NCI-H2081 treated with DMSO at 0.1 percent for 48 hours (cell line): ENCODE measurements around the gene TTC28.

Source experiments
- DNase-seq: peaks from one replicate; lab custom pipeline; 2025; lab: John Stamatoyannopoulos, UW

Gene TTC28

GRCh38 chr22:28440592-28441390 lies 238.8 kb downstream of the TTC28 start:
- no peak for DNase-seq

DNA sequence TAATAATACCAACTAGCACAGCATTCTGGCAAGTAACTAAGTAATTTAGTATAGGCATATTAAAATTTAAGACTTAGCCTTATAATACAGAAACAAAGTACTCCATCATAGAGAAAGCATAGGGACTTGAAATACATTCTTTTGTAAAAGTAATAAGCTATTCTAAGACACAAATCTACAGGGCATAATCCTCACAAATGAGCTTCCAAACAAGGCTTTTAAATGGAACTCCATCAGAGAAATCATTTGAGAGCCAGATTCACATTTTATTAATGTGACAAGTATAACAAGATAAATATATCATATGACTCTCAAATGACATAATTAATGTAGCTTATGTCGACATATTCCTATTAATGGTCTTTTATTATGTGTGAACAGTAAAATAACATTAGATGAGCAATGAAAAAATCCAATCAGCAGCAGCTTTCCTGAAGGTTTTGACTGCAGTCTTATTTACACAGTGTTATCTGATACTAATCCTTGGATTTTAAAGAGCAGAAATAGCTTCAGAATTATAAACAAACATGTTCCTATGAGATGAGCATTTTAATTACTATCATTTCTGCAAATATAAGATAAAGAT lies 241.4 kb downstream of the TTC28 start:
- DNase-seq = no peak

DNA sequence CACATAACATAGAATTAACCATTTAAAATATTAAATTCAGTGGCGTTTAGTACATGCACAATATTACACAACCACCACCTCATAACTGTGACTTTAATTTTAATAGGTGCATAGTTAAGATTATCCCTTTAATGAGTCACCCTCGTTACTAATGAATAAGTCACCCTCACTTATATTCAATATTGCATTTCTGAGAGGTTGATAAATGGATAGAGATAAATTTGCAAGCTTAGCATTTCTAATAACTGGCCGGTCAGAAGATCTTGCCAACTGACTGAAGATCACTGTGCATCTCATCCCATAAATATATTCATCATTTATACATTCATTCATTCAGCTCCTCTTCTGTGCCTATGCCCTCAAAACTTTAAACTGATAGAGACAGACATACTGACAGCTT lies 243.7 kb downstream of the TTC28 start:
- DNase-seq = no peak

DNA sequence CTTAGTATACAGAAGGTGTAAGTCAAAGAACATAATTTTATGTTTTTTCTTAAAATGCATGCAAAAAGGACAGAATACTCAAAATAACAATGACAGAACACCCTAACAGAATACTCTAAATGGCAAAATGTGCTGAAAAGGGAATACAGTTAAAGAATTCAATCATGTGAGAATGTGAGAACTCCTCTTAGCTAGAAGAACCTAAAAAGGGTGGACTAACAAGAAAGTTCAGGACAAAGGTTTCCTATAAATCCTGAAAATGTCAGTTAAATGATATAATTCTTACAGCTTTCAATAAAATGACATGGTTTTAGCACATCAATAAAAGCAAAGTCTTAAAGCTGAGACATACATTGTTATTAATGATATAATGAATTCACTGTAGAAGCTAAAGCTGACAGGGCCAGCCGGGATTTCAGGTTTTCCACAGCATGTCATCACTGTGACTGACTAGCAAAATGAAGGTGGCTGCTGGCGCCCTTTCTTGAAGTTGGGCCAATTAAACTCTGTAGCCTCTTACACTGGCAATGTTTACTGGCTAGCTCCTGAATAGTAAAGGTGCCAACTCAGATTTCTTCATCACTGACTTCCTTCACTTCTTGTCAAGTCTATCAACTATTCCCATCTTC lies 244.4 kb downstream of the TTC28 start:
- DNase-seq = no peak

- DNase-seq = no peak
These were observed 249.1 kb downstream of the TTC28 start for GRCh38 chr22:28430466-28431025.

- no peak for DNase-seq
These were observed 249.9 kb downstream of the TTC28 start for GRCh38 chr22:28429711-28430110.

- DNase-seq = no peak
These were observed 251.4 kb downstream of the TTC28 start for GRCh38 chr22:28428271-28428670.

DNA sequence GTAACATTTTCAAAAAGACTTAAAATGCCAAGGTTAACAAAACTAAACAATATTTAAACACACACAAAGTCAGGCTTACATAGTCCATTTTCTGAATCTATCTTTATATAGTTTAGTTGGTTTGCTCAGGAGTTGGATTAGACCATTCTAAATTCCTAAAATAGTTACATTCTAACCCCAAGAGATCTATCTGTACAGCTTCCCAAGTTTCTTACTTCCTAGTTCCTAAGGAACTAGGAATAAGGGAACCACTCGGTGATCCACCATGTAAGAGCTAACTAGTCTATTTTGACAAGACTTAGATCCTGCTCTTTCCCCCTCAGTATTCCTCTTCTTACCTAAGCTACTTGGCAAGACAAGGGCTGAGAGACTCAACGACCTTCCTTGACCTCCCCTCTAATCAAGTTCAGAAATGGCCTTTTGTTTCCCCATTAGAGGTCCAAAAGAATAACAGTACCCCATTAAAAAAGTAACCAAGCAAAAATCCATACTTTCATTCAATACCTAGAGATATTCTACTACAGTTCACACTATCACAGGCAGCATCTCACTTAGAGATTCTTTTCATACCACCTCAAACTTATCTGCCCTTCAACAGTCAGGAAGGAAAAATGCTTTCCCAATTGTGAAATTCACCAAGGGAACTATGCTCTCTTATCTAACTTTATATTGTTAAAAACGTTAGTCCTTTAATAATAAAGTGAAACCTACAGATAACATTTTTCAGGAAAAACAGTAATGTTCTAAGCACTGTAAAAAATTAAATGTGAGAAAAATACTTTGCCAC lies 253.1 kb downstream of the TTC28 start:
- no peak for DNase-seq

DNA sequence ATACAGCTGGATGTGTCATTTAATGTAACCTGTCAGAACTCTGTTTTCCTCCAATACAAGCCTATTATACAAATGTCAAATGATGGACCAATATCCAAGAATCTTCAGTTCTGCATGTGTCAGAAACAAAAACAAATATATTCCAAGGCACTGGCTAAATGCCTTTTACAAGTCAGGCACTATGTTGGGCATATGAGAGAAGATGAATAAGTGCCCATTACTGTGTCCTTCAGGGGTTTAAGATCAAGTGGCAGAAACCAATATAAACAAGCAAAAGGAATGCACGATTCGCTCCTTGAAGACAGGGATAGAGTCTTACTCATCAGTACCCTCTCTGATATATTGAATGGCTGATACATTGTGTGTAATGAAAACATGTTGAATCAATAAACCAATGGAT lies 254.4 kb downstream of the TTC28 start:
- no peak for DNase-seq

DNA sequence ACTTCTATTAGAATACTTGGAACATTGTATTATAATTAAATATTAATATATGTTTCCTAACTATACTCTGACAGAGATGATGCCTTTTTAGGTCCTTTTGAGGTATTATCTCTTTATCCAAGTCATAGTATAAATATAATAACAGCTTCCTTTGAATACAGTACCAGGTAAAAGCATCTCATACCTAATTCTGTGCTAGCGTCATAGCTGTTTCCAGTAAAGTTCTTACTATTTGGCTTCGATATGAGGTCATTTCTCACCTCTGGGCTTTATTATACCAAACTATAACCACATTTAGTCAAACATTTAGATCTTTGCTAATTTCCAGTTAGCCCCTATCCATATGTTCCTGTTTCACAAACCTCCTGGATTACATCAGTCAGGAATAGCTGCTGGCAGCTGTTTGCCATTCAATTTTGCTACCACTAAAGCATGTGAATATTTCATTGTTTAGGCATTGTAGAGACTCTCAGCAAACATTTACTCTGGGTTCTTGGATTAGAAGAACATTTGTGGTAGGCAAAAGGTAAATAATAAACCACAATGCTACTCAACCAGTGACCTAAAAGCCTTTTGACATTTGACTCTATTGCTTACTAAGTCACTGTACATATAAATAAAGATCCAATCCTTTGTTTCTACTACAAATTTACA lies 255.1 kb downstream of the TTC28 start:
- peak; percentile 57 for DNase-seq

DNA sequence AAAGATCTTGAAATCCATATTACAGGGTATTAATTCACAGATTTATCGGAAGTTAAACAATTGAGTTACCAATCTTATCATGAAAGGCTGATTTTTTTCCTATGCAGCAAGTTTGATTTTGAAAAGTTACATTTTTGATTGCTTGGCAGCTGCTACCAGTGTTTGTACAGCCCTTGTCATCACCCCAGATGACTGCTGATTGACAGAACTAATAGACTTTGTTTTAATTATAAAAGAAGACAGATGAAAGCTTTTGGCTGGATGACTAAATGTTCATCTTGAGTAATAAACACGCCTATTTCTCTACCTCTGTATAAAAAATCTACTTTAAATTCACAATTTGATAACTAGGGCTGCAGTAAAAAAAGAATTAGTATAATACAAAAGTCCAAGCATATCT lies 259.7 kb downstream of the TTC28 start:
- DNase-seq = no peak

GRCh38 chr22:28418008-28418407 lies 261.6 kb downstream of the TTC28 start:
- DNase-seq = no peak

GRCh38 chr22:28417431-28417830 lies 262.2 kb downstream of the TTC28 start:
- DNase-seq = no peak

DNA sequence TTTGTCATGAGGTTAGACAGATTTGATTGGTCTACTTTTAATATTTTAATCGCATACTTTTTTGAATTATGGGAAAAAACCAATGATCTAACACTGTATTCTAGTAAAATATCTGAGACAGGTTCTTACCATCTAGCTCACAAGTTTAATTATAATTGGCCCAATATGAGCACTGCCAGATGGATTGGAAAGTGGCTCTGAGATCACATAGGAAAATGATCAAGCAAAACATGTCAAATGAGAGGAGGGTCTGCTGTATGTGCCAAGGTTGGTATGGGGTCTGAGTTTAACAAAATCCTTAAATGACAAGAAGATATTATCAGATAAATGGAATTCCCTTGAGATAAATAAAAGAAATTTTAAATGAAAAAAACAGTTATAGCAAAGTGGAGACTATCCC lies 264.7 kb downstream of the TTC28 start:
- no peak for DNase-seq

GRCh38 chr22:28413612-28414399 lies 265.8 kb downstream of the TTC28 start:
- DNase-seq = no peak

DNA sequence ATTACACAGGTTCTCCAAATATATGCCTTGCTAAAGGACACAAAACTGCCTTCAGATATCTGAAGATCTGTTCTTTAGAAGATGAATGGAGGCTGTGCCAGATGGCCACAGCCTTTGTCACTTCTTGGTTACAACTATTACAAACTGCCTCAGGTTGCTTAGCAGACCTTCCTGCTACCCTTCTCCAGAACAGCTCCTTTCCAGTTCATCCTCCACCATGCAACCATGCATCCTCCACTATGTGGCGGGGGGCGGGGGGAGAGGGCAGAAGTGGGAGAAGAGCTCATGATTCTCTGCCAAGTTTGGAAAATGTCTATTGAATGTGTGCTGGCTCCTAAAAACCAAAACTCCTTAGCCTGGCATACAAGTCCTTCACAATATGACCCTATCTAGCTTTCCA lies 267.5 kb downstream of the TTC28 start:
- DNase-seq = no peak

GRCh38 chr22:28411125-28411524 lies 268.5 kb downstream of the TTC28 start:
- DNase-seq = no peak

DNA sequence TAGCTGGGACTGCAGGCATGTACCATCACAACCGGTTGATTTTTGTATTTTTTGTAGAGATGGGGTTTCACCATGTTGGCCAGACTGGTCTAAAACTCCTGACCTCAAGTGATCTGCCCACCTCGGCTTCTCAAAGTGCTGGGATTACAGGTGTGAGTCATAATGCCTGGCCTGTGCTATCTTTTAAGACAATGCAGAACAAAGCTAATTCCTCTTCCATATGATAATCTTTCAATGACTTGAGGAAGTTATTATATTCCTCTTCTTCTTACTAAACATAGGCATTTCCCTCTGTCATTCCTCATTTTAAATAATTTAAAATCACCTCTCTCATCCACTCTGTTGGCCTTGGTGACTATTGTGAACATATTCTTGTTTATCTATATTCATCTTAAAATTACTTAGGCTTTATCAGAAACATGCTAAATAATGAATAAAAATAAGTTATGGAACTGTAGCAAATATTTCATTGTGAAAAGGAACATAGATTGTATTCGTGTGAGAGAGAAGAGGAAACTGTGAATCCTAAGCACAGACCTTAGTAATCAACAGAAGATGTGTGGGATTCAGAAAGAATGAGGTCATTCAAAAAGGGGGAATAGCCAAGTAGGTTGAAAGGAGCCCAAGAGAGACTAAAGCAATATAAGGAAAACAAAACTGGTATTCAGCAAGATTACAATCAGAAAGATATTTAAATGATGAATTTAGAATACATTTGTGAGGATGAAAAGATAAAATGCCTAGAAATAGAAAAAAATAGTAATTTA lies 269.4 kb downstream of the TTC28 start:
- no peak for DNase-seq

GRCh38 chr22:28408709-28409108 lies 270.9 kb downstream of the TTC28 start:
- no peak for DNase-seq

DNA sequence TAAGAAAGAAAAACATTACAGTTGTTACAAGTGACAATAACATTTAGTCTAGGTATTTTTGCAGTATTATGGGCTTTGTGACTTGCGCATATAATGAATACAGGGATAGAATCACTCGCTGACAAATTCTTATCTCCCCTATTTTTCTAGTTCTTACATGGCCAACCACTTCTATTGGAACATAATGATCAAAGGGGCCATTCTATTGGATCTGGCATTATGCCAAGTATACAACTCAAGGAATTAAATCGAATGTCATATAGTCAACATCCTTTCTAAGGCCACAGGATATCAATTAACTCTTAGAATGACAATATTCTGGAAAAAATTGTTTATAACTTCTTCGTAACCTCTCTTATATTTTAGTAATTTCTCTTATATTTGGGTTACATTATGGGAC lies 272.0 kb downstream of the TTC28 start:
- DNase-seq = no peak
